Activated T-cell treated with anti-CD3 and anti-CD28 coated beads, Interleukin-2, amount 50 U/mL, for 48 hours (primary cell): ENCODE data around the gene CSNK1G1.

Experiments
- DNase-seq, 2 experiments: peaks; one replicate each; pipeline ENCODE4 v3.0.0-alpha.2; 2020

CSNK1G1 gene

DNA sequence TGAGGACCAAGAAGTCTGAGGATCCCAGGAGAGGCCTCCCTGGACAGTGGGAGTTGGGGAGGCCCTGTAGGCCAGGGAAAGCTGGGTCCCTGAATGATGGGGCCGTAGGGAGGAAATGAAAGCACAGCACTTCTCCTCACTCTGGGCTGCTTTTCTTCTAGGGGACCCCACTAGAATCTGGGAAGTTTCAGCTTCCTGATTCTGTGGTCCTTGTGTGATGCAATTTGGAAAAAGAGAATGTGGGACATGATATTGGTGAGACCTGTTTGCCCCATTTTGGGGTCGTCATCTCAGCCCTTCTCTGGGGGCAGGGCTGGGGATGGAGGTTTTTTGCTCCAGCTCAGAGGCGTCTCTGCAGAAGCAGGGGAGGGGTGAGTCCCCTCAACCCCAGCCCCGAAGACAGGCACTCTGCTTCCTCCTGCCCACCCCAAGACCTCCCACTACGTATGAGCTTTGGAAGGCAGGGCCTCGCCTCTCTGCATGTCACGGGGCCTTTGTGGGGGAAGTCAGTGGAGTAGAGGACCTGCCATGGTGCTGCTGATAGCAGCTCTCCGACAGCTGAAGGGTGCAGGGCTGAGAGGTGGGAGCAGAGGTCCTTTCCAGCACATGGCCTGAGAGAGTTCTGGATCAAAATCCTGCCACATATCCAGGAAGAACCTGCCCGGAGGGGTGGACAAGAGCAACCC is 205.9 kb downstream of the CSNK1G1 start:
- no peak for DNase-seq

- DNase-seq = peak in 1 of 2 experiments; percentile 46
Measured at GRCh38 chr15:64149424-64149823, 206.5 kb downstream of the CSNK1G1 start.

DNA sequence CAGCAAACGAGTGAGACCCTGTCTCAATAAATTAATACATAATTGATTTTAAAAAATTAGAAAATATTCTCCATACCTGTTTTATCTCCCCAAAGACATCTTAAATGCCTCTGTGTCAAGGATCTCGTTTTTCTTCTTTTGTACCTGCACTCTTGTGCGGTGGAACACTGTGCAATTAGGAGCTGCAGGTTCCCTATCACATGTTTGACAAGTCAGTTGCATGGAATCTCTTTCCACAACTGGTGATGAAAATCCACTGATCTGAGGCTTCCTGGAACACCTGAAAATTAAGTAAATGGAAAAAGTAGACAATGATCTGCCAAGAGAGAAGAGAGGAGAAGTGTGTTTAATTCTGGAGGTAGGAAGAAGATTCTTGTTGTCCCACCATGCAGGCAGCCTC is 207.4 kb downstream of the CSNK1G1 start:
- DNase-seq = no peak

- DNase-seq = no peak
Measured at GRCh38 chr15:64148168-64148567, 207.8 kb downstream of the CSNK1G1 start.

DNA sequence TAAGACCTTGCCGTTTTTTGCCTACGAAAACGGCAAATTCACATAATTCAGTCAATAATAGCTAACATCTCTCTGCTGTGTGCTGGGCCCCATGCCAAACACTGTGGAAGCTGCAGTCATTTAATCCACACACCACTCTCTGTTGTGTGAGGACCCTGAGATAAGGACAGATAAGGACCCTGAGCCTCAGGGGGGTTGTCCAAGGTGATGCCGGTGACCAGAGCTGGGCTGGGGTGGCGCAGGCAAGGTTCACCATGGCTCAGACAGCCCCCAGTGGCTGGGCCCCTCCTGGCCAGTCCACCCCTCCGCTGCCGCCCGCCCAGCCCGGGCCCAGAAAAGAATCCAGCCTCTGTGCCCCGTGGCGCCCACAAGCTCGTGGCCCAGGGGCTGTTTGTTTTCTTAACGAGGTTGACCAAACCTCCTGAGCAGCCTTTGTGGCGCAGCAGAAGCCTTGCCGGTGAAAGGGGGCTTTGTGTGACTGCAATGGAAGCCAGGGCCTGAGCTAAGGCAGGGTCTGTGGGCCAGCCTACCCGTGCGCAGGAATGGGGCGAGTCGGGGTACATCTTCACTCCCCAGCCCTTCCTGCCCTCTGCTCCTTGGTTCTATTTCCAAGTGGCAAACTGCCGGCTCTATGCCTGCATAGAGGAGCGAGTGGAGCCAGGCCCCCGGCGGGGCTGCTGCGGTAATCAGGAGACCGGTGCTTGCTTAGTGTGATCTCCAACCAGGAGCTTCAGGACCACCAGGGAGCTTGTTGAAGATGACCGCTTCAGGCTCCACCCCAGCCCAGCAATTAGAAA is 208.9 kb downstream of the CSNK1G1 start:
- no peak for DNase-seq

DNA sequence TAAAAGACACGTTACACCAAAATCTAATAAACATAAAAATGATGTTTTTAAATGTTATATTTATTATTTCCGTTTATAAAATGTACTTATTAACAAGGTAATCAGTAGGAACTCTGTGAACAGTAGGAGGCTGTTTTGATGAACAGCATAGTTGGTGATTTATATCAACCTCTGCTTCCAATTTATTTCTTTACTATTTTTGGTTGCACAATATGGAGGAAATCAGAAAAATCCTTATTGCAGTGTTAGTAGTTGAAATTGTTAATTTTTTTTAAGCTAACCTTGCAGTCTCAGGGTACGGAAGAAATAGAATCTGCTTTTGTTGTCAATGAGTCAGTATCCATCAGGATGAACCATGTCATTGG is 209.5 kb downstream of the CSNK1G1 start:
- no peak for DNase-seq

DNA sequence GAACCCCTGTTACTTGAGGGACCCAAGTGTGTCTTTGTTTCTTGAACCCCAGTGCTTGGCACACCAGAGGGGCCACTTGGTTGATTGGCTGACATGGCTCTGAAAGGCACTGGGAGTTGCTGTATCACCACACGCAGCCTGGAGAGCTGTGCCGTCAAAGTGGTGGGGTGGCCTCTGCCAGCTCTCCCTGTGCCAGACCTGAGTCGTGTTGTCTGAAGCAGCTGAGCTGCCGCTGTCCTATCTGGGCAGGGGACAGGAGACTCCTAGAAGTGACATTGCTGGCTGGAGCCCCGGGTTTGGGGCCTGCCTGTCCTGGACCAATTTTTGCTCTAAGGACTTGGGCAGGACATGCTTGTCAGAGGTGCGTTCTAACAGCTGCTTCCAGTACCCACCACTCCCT is 209.9 kb downstream of the CSNK1G1 start:
- DNase-seq = no peak

- no peak for DNase-seq
Measured at GRCh38 chr15:64144565-64145281, 211.2 kb downstream of the CSNK1G1 start.

DNA sequence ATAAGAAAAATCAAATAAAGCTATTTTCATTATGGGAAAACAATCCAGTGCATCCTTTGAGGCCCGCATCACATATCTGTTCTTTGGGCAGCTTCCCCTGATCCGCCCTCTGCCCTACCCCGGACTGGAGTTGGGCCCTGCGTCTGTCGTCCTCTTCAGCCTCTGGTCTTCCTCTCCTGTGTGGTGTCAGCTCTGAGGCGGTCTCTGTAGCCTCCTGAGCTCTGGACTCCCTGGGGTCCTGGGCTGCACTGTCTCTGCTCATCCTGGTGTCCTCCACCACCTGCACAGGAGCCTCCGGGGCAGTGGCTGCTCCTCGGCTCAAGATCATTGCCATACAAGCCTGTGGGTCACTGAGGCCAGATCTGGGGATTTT is 211.8 kb downstream of the CSNK1G1 start:
- no peak for DNase-seq

DNA sequence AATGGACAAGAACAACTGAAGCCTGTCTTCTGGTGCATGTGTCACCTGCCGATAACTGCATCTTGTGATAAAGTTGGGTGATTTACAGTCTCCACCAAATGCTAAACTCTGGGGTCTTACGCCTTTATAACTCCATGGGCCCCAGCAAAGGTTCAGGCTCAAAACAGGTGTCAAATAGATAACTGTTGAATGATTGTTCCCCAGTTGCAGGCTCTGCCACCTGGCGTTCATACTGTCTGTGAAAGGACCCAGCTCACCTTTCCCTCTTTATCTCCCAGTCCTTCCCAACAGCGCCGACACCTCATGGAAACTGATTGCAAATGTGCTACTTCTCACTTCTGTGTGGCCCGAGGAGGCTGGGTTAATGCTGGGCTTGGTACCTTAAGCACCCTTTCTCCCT is 212.7 kb downstream of the CSNK1G1 start:
- DNase-seq = no peak

DNA sequence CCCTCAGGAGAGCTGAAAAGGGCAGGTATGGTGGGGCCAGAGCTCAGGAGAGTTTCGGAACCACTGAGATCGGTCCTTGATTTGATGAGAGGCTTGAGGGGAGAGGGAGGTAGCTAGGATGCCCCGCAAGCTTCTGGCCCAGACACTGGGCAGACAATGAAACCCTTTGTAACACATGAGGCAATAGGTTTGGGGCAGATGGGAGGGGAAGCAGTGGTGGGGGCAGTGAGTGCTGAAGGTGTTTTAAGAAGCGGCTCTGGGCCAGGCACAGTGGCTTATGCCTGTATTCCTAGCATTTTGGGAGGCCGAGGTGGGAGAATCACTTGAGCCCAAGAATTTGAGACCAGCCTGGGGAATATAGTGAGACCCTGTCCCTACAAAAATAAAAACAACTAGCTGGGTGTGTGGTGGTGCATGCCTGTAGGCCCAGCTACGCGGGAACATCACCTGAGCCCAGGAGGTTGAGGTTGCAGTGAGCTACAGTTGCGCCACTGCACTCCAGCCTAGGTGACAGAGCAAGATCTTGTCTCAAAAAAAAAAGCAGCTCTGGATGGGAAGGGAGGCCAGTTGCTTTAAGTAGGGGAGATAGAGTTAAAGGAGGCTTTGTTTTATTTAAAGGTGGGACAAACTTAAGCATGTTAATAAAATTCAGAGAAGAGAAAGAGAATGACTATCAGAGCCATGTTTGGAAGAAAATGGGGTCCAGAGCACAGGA is 214.0 kb downstream of the CSNK1G1 start:
- no peak for DNase-seq

DNA sequence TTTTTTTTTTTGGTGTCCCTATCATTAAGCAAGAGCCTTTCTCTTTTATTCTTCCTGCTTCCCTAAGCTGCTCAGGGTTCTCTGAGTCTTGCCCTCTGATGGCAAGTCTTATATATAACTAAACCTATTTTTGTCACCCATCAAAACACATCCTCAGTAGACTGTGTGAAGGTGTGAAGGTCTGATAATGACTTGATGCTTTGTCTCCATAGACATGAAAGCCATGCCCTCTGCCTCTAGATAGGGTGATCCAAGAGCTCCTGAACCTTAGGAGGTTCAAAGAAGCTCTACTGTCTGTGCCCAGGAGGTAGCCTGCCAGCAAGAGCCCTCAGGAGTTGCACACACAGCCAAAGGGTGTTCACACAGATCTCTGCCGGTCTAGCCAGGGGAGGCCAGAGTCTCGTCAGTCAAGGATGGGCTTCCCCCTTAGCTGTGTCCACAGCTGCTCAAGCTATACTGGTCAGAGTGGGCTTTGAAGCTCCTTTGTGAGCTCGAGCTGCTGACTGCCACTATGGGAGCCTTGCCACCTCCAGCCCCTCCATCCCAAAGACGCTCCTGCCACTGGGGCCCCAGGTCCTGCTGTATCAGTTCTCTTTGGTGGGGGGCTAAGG is 217.5 kb downstream of the CSNK1G1 start:
- no peak for DNase-seq

DNA sequence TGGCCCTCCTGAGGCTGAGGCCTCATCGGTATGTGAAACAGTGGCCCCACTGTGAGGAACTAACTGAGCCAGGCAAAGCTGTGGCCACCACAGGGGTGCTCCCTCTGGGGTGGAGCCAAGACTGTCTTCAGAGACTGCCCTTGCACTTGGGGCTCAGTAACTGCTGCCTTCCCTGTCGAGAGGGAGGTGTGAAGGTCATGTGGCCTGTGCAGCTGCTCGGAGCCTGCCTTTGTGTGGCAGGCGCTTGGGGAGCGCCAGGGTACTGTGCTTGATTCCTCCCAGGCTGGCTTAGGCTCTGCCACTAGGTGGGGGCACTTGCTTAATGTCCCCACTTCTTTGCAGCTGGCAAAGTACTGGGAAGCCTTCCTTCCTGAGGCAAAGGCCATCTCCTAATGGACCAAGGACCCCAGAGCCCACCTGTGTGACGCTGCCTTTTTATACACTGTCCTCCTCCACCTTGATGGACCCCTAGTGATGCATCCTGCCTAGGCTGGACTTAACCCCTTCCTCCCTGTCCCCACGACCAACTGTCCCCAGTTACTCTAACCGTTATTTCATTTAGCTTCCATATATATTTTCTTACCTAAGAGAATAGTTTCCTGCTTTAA is 218.6 kb downstream of the CSNK1G1 start:
- DNase-seq = no peak

- no peak for DNase-seq
Measured at GRCh38 chr15:64136347-64136746, 219.6 kb downstream of the CSNK1G1 start.

GRCh38 chr15:64134345-64134829 is 221.6 kb downstream of the CSNK1G1 start:
- no peak for DNase-seq

DNA sequence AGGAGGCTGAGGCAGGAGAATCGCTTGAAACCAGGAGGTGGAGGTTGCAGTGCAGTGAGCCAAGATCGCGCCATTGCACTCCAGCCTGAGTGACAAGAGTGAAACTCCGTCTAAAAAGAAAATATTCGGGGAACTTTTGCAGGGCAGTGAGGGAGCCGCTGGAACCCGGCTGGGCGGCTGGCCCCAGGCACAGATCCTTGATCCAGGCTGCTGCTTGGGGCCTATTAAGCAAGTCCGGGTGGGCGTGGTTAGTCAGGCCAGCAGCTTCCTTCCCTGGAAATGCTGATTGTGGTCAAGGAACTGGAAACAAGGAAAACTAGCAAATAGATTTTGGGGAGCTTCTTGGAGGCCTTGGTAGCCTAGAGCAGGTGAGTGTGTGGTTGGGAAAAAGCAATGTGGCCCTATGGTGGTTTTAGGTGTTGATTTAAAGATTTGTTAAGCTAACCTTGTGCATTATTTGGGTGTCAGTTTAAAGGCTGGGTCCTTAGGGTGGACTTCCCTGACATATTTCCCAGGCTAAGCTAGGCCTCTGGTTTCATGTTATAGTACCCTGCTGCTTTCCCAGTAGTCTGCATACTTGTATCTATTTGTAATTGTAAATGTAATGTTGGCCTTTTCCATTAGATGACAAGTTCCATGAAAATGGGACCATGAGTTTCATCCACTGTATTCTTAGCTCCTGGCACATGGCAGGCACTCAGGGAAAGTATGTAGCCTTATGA is 222.2 kb downstream of the CSNK1G1 start:
- DNase-seq = no peak

DNA sequence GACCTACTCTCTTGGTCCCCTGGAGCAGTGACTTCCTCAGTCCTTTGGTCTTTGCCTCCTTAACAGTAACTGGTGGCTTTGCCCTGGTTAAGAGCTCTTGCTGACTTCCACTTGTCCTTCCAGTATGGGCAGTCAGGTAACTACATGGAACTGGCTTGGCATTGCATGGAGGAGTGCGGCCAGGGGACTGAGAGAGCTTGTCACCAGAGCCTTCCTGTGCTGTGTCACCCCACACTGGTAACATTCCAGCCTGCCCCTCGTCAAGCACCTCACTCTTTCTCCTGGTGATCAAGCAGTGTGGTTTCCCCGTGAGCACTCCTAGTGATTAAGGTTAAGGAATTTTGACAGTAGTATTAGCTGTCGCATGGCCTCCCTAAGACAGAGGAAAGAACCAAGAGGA is 223.8 kb downstream of the CSNK1G1 start:
- DNase-seq = no peak

GRCh38 chr15:64131547-64131946 is 224.4 kb downstream of the CSNK1G1 start:
- DNase-seq = no peak

DNA sequence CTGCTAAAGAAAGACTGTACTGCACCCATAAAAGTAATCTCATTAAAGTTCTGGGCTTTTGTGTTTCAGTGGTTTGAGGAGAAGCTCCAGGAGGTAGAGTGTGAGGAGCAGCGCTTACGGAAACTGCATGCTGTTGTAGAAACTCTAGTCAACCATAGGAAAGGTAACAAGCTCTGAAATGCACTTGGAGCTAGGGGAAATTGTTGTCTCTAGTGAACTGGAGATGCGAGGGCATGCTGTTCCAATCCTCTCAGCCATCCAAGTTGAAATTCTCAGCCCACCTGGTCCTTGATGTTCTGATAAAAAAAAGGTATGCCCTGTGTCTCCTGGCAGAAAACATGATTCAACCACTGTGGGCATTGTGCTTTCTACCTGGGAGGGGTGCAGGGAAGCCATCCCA is 225.8 kb downstream of the CSNK1G1 start:
- DNase-seq = no peak

DNA sequence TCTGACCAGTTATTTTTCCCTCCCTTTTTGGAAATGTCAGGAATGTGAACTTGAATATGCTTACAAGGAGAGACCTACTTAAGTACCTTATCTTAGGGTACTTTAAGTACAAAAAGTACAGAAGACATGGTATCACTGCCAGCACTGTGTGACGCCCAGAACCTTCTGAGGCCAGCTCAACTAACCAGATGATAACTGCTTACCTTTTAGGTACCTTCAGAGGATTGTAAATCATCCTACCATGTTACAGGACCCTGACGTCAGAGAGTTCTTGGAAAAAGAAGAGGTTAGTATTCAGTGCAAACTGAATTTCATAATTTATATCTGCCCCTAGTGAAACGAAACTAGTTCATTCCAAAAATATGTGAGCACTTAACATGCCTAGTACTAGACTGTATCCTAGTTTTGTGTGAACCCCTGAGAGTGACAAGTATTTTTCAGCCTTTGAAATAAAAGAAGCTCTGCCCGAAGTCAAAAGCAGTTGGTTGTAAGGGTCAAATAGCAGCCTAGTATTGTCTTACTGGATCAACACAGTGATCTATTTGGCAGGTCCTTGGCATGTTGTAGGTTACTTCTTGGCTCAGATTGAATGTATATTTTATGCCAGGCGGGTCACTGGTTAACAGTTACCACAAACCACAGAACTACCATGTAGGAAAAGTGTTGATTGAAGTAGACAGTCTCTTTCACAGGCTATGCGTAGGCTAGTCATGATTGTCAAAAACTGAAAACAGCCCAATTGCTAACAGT is 228.3 kb downstream of the CSNK1G1 start:
- no peak for DNase-seq

DNA sequence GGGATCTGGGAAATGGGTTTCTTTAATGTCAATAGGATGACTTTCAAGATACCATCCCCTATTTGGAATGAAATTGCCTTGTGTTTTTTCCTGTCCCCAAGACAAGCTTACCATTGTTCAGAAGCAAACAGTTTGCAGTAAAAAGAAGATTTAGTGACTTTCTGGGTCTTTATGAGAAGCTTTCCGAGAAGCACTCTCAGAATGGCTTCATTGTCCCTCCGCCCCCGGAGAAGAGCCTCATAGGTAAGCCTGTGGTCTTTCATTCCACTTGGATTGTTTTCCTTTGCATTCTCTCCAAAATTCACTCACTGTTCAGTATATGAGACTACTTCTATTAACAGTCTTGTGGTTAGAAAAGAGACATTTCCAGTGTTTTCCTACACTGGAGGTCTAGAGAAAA is 230.0 kb downstream of the CSNK1G1 start:
- DNase-seq = no peak
